Activated naive CD8-positive, alpha-beta T cell treated with anti-CD3 and anti-CD28 coated beads, Interleukin-2, amount 50 U/mL, for 24 hours (primary cell): Measurements from ENCODE around the gene TMTC2.

Experiments used
- ATAC-seq: fragments of 150-1000 bp; cut with Tn5 transposase; one replicate; pipeline ENCODE4 v1.10.0; 2021
- DNase-seq: peaks from one replicate; pipeline ENCODE4 v3.0.0; 2021
- H3K27ac Mint-ChIP-seq: one replicate; pipeline ENCODE4 v1.8.0; 2021; ENCODE audit warnings: mild to moderate bottlenecking, mixed read lengths
- H3K27me3 Mint-ChIP-seq: one replicate; pipeline ENCODE4 v1.8.0; 2021; ENCODE audit warnings: mixed read lengths
- H3K36me3 Mint-ChIP-seq: one replicate; pipeline ENCODE4 v1.8.0; 2021; ENCODE audit warnings: low read depth, mixed read lengths
- H3K4me1 Mint-ChIP-seq: one replicate; pipeline ENCODE4 v1.8.0; 2021; ENCODE audit warnings: mixed read lengths
- H3K4me3 Mint-ChIP-seq: one replicate; pipeline ENCODE4 v1.8.0; 2021; ENCODE audit warnings: mild to moderate bottlenecking, moderate library complexity, mixed read lengths
- H3K9me3 Mint-ChIP-seq: one replicate; pipeline ENCODE4 v1.8.0; 2021; ENCODE audit warnings: mixed read lengths

The TMTC2 gene

GRCh38 chr12:82912406-82912805, 225.7 kb downstream of the TMTC2 start:
- no peaks in the 10 kb centered on the region for H3K27me3 Mint-ChIP-seq
- ATAC-seq: no peak
- H3K27ac Mint-ChIP-seq: no peak overlapping the region
- no peaks in the 10 kb centered on the region for H3K36me3 Mint-ChIP-seq
- H3K4me1 Mint-ChIP-seq: no peaks in the 10 kb centered on the region
- no peak for DNase-seq
- no peaks in the 10 kb centered on the region for H3K9me3 Mint-ChIP-seq
- H3K4me3 Mint-ChIP-seq: no peak overlapping the region

DNA sequence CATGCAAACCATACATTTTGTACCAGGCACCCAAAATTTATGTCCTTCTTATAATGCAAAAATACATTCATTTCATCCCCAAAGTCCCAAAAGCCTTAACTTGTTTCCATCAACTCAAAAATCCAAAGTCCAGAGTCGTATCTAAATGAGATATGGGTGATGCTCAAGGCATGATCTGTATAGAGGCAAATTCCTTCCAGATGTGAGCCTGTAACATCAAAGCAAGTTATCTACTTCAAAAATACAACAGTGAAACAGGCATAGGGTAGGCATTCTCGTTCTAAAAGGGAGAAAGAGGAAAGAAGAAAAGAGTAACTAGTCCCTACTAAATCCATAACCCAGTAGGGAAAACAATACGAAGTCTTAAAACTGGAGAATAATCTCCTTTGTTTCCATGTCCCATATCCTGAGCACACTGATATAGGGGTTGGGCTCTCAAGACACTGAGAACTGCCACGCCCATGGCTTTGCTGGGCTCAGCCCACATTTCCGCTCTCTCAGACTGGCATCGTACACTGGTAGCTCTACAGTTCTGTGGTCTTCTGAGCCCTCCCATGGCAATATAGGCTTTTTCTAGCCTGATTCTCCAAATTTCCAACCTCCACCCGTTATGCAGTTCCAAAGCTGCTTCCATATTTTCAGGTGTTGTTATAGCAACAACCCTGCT, 232.8 kb downstream of the TMTC2 start:
- ATAC-seq: no peak

GRCh38 chr12:82923935-82924334, 237.2 kb downstream of the TMTC2 start:
- no peaks in the 10 kb centered on the region for H3K36me3 Mint-ChIP-seq
- ATAC-seq: no peak
- H3K27me3 Mint-ChIP-seq: no peaks in the 10 kb centered on the region
- H3K4me3 Mint-ChIP-seq: no peak overlapping the region
- no peak overlapping the region for H3K27ac Mint-ChIP-seq
- no peaks in the 10 kb centered on the region for H3K9me3 Mint-ChIP-seq
- no peaks in the 10 kb centered on the region for H3K4me1 Mint-ChIP-seq
- no peak for DNase-seq

More for the DNA sequence above, 232.8 kb downstream of the TMTC2 start:
- no peak overlapping the region for H3K4me3 Mint-ChIP-seq
- H3K27ac Mint-ChIP-seq: no peak overlapping the region
- no peaks in the 10 kb centered on the region for H3K27me3 Mint-ChIP-seq
- no peaks in the 10 kb centered on the region for H3K36me3 Mint-ChIP-seq
- H3K4me1 Mint-ChIP-seq: no peaks in the 10 kb centered on the region
- no peaks in the 10 kb centered on the region for H3K9me3 Mint-ChIP-seq
- DNase-seq: no peak

DNA sequence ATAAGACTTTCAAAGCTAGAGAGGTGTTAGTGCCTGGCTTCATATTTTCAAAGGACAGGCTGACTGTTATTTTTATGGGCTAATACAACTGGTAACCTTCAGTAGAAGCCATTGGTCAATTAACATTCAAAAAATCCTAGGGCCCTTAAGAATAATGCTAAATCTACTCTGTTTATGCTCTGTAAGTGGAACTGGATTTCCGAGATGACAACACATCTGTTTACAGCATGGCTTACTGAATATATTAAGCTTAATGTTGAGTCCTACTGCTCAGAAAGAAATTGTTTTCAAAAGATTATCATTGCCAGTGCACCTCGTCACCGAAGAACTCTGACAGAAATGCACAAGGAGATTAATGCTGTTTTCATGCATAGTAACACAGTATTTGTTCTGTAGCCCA, 239.9 kb downstream of the TMTC2 start:
- Mint-ChIP-seq H3K36me3 (no peaks in the 10 kb centered on the region), H3K9me3 (no peaks in the 10 kb centered on the region), H3K27me3 (no peaks in the 10 kb centered on the region), H3K27ac (no peak overlapping the region), H3K4me1 (no peaks in the 10 kb centered on the region), H3K4me3 (no peak overlapping the region)
- no peak for ATAC-seq
- DNase-seq: no peak

GRCh38 chr12:82930301-82930700, 243.6 kb downstream of the TMTC2 start:
- peaks cover 2% of the 10 kb centered on the region for H3K36me3 Mint-ChIP-seq
- ATAC-seq: no peak
- no peak overlapping the region for H3K27ac Mint-ChIP-seq
- H3K4me1 Mint-ChIP-seq: no peaks in the 10 kb centered on the region
- H3K4me3 Mint-ChIP-seq: no peak overlapping the region
- no peaks in the 10 kb centered on the region for H3K27me3 Mint-ChIP-seq
- DNase-seq: no peak
- H3K9me3 Mint-ChIP-seq: no peaks in the 10 kb centered on the region

GRCh38 chr12:82931349-82932116, 244.8 kb downstream of the TMTC2 start:
- ATAC-seq (no peak), DNase-seq (no peak)
- Mint-ChIP-seq H3K36me3 (peaks cover 2% of the 10 kb centered on the region), H3K27ac (no peak overlapping the region), H3K9me3 (no peaks in the 10 kb centered on the region), H3K4me1 (no peaks in the 10 kb centered on the region), H3K4me3 (no peak overlapping the region), H3K27me3 (no peaks in the 10 kb centered on the region)

GRCh38 chr12:82937151-82937550, 250.4 kb downstream of the TMTC2 start:
- H3K36me3 Mint-ChIP-seq: peaks cover 2% of the 10 kb centered on the region
- no peak for ATAC-seq
- no peak overlapping the region for H3K27ac Mint-ChIP-seq
- no peaks in the 10 kb centered on the region for H3K4me1 Mint-ChIP-seq
- no peak for DNase-seq
- no peak overlapping the region for H3K4me3 Mint-ChIP-seq
- no peaks in the 10 kb centered on the region for H3K27me3 Mint-ChIP-seq
- no peaks in the 10 kb centered on the region for H3K9me3 Mint-ChIP-seq

- ATAC-seq: no peak
- Mint-ChIP-seq H3K27ac (no peak overlapping the region), H3K4me3 (no peak overlapping the region), H3K4me1 (no peaks in the 10 kb centered on the region), H3K36me3 (no peaks in the 10 kb centered on the region), H3K9me3 (peaks cover 3% of the 10 kb centered on the region), H3K27me3 (no peaks in the 10 kb centered on the region)
- no peak for DNase-seq
These were observed 255.8 kb downstream of the TMTC2 start for GRCh38 chr12:82942521-82942920.

GRCh38 chr12:82942991-82943401, 256.3 kb downstream of the TMTC2 start:
- no peaks in the 10 kb centered on the region for H3K36me3 Mint-ChIP-seq

GRCh38 chr12:82948491-82948890, 261.8 kb downstream of the TMTC2 start:
- H3K27ac Mint-ChIP-seq: no peak overlapping the region
- no peak for DNase-seq
- peaks cover 3% of the 10 kb centered on the region for H3K9me3 Mint-ChIP-seq
- H3K4me3 Mint-ChIP-seq: no peak overlapping the region
- H3K4me1 Mint-ChIP-seq: no peaks in the 10 kb centered on the region
- no peaks in the 10 kb centered on the region for H3K36me3 Mint-ChIP-seq
- ATAC-seq: no peak
- H3K27me3 Mint-ChIP-seq: no peaks in the 10 kb centered on the region

More at GRCh38 chr12:82942991-82943401, 256.3 kb downstream of the TMTC2 start:
- H3K4me1 Mint-ChIP-seq: no peaks in the 10 kb centered on the region
- no peak for ATAC-seq
- H3K27me3 Mint-ChIP-seq: no peaks in the 10 kb centered on the region
- peaks cover 3% of the 10 kb centered on the region for H3K9me3 Mint-ChIP-seq
- H3K4me3 Mint-ChIP-seq: no peak overlapping the region
- no peak overlapping the region for H3K27ac Mint-ChIP-seq
- DNase-seq: no peak

DNA sequence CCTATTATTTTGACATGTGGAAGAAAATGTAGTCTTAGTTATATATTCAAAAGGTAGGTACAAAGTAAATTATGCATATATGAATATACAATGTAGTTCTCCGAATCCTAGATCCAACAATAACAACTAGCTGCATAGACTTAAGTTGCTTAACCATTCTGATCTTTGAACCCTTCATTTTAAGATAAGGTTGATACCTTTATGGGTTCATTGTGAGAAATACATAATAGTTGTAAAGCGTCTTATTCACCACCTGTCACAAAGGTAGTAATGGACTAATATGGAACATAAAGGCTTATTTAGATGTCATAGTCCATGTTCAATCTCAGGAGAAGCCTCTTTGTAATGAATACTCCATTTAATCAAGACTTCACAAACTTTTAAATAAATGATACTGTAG, 263.6 kb downstream of the TMTC2 start:
- Mint-ChIP-seq H3K4me1 (no peaks in the 10 kb centered on the region), H3K9me3 (no peaks in the 10 kb centered on the region), H3K36me3 (no peaks in the 10 kb centered on the region), H3K27ac (no peak overlapping the region), H3K27me3 (no peaks in the 10 kb centered on the region), H3K4me3 (no peak overlapping the region)
- no peak for ATAC-seq
- DNase-seq: no peak

GRCh38 chr12:82952946-82953345, 266.2 kb downstream of the TMTC2 start:
- DNase-seq (no peak), ATAC-seq (no peak)
- no peak overlapping the region for H3K4me3 Mint-ChIP-seq
- H3K9me3 Mint-ChIP-seq: peaks cover 6% of the 10 kb centered on the region
- no peaks in the 10 kb centered on the region for H3K4me1 Mint-ChIP-seq
- no peaks in the 10 kb centered on the region for H3K27me3 Mint-ChIP-seq
- H3K36me3 Mint-ChIP-seq: no peaks in the 10 kb centered on the region
- H3K27ac Mint-ChIP-seq: no peak overlapping the region

GRCh38 chr12:82953397-82953796, 266.7 kb downstream of the TMTC2 start:
- ATAC-seq (no peak), DNase-seq (no peak)
- Mint-ChIP-seq H3K4me1 (no peaks in the 10 kb centered on the region), H3K27ac (no peak overlapping the region), H3K4me3 (no peak overlapping the region), H3K27me3 (no peaks in the 10 kb centered on the region), H3K9me3 (peaks cover 6% of the 10 kb centered on the region), H3K36me3 (no peaks in the 10 kb centered on the region)

DNA sequence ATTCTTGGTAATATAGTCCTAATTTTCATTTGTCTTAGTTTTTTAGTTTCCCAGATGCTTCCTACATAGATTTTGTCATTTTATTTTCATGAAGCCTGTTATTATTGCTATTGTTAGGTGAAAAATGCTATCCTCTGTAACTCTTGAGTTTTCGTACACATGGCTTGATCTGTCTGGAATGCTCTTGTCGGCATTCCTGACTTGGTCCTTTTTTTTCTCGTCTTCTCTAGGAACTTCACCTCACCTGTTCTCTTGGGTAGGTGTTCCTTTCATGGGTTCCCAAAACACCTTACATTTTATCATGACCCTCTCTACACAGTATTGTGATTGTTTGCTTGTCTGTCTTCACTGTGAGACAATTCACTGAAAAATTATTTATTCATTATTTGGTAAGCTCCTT, 267.4 kb downstream of the TMTC2 start:
- ATAC-seq (no peak), DNase-seq (no peak)
- no peaks in the 10 kb centered on the region for H3K27me3 Mint-ChIP-seq
- peaks cover 6% of the 10 kb centered on the region for H3K9me3 Mint-ChIP-seq
- H3K4me1 Mint-ChIP-seq: no peaks in the 10 kb centered on the region
- no peaks in the 10 kb centered on the region for H3K36me3 Mint-ChIP-seq
- no peak overlapping the region for H3K27ac Mint-ChIP-seq
- no peak overlapping the region for H3K4me3 Mint-ChIP-seq

- H3K27ac Mint-ChIP-seq: no peak overlapping the region
- no peaks in the 10 kb centered on the region for H3K4me1 Mint-ChIP-seq
These were observed 267.9 kb downstream of the TMTC2 start for GRCh38 chr12:82954572-82954971.

More at GRCh38 chr12:82954572-82954971, 267.9 kb downstream of the TMTC2 start:
- Mint-ChIP-seq H3K36me3 (no peaks in the 10 kb centered on the region), H3K9me3 (peaks cover 6% of the 10 kb centered on the region), H3K27me3 (no peaks in the 10 kb centered on the region), H3K4me3 (no peak overlapping the region)
- DNase-seq (no peak), ATAC-seq (no peak)
